NCI-H1092 (cell line): ENCODE measurements around the gene C1R.
"Not testable (repeated sequence)": the region's sequence is repeated elsewhere in the genome, so short reads cannot be mapped to it uniquely, and the experiment has no call there.

ENCODE experiments used
- DNase-seq: peaks from one replicate; lab custom pipeline; 2025; lab: John Stamatoyannopoulos, UW

Gene C1R

GRCh38 chr12:7120166-7120565, 27.9 kb upstream of the C1R start:
- DNase-seq, result no peak

DNA sequence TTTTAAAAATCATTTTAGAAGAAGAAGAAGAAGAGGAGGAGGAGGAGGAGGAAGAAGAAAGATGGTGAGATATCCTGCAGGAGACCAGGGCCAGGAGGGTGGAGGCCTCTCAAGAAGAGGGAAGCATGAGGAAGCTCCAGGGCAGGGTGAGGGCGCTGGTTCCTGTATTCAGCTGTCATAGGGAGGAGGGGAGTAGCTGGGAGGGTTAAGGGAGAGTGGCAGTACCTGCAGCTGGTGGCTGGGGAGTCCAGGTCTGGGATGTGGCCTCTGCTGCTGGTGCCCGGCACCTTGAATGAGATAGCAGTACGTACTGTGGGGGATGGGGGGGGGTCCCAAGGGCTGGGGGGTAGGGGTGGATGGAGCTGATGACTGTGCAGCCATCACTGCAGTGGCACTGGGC, 26.6 kb upstream of the C1R start:
- no peak for DNase-seq

- no peak for DNase-seq
Measured at GRCh38 chr12:7117670-7118069, 25.4 kb upstream of the C1R start.

- DNase-seq, result no peak
Measured at GRCh38 chr12:7116916-7117315, 24.7 kb upstream of the C1R start.

- no peak for DNase-seq
Measured at GRCh38 chr12:7116196-7116595, 24.0 kb upstream of the C1R start.

DNA sequence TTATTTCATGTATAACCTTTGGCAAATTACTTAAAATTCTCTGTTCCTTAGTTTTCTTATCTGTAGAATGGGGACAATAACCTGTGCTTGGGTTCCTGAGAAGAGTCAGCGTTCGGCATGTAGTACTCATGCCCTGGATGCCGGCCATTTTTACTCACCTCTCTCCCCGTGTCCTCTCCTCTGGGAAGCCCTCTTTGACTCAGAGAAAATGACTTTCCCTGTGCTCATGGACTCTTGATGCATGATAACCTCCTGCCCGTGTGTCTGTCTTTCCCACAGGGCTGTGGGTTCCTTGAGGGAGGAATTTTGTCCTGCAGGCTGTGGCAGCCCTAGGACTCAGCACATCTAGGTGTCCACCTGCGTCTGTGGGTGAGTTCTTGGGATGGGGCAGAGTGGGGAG, 22.6 kb upstream of the C1R start:
- DNase-seq, result no peak

- DNase-seq, result no peak
Measured at GRCh38 chr12:7114008-7114407, 21.8 kb upstream of the C1R start.

- no peak for DNase-seq
Measured at GRCh38 chr12:7113389-7113871, 21.2 kb upstream of the C1R start.

DNA sequence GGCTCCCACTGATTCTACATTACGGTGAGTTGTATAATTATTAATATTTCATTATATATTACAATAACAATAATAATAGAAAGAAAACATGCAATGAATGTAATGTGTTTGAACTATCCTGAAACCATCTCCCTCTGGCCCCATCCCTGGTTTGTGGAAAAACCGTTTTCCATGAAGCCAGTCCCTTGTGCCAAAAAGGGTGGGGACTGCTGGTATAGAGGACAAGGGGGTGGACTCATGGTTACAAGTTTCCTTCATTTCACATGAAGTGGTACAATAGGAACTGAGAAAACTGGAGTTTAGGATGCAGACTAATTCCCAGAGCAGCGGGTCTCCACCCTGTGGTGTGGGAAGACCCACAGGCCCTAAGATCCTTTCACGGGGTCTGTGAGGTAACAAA, 19.8 kb upstream of the C1R start:
- no peak for DNase-seq

DNA sequence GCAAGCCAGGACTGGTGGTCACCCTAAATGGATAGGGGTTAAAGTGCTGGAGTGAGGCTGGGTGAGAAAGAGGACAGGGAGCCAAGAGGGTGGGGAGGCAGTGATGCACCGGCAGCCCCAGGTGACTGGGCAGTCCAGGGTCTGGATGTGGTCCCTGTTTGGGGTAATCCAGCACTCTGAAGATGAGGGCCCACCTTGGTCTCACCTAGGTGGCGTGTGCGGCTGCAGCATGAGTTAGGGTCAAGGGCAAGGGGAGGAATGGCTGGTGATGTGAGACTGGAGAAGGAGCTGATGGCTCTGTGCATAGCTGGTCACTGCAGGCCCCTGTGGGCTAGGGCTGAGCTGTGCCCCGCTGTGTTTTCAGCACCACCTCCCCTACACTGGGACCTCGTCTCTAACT, 18.4 kb upstream of the C1R start:
- DNase-seq, result no peak

DNA sequence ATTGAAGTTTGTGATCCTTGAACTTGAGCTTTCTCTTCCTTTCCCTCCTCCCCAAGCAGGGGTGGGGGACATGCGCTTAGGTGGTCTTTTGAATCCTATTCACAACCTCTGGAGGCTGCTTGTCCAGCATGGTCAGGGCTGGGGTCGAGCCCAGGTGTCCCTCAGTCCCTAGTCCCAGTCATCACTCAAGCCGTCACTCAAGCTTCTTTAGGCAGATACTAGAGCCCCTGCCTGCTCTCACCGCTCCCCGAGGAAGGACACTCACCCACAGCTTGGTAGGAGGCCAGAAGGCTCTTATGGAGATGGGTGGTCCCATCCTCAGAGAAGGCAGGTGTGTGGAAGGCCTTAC, 17.3 kb upstream of the C1R start:
- DNase-seq, result no peak

- DNase-seq, result peak; percentile 50
Measured at GRCh38 chr12:7108796-7109571, 16.7 kb upstream of the C1R start, which contains the start of gene C1RL. C1RL (minus strand) TSS chr12:7109214; CDS start chr12:7109180, 34 bp downstream.

GRCh38 chr12:7108003-7108795, 16.0 kb upstream of the C1R start:
- no peak for DNase-seq

GRCh38 chr12:7107636-7108002, 15.4 kb upstream of the C1R start:
- no peak for DNase-seq

DNA sequence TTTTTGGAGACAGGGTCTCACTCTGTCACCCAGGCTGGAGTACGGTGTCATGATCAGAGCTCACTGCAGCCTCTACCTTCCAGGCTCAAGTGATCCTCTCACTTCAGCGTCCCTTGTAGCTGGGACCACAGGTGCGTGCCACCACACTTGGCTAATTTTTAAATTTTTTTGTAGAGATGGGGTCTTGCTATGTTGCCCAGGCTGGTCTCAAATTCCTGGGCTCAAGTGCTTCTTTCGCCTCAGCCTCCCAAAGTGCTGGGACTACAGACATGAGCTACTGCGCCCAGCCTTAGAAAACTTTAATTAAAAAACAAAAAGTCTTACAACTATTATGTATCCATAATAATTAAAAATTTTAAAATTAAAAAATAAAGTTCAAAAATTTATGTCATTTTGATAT, 14.9 kb upstream of the C1R start:
- not testable (repeated sequence) for DNase-seq

- no peak for DNase-seq
Measured at GRCh38 chr12:7106082-7106481, 13.8 kb upstream of the C1R start.

- DNase-seq, result no peak
Measured at GRCh38 chr12:7103837-7104584, 11.8 kb upstream of the C1R start.

- DNase-seq, result no peak
Measured at GRCh38 chr12:7102582-7102981, 10.3 kb upstream of the C1R start.

GRCh38 chr12:7101694-7102131, 9.5 kb upstream of the C1R start:
- DNase-seq, result no peak

GRCh38 chr12:7101047-7101693, 8.9 kb upstream of the C1R start:
- DNase-seq, result no peak

- no peak for DNase-seq
Measured at GRCh38 chr12:7100239-7100638, 8.0 kb upstream of the C1R start.
